Naive thymus-derived CD4-positive, alpha-beta T cell (primary cell): ENCODE measurements around the gene AP1B1. TPM values are rescaled to one million over a fixed set of nuclear protein-coding genes. Genes with fewer than 3 reads are reported as not detected.
A peak's percentile ranks its signal among the peaks of the same experiment; 100 is the strongest.

Experiments
- ATAC-seq: fragments of 150-1000 bp; cut with Tn5 transposase; 2 replicates; pipeline ENCODE4 v1.10.0; 2021; ENCODE audit warnings: mild to moderate bottlenecking, moderate library complexity
- CTCF ChIA-PET: fragments of 350-600 bp; sonication (Branson Sonifier 250); formaldehyde crosslinking; loops from one replicate; lab custom pipeline; 2021; ENCODE audit warnings: antibody characterized with exemption; lab: Charles Lee
- POLR2A ChIA-PET: fragments of 350-600 bp; sonication (Branson Sonifier 250); formaldehyde crosslinking; loops from one replicate; lab custom pipeline; 2021; ENCODE audit warnings: antibody characterized with exemption, inconsistent platforms; lab: Charles Lee
- DNase-seq, 9 donors: peaks; one replicate each; pipeline versions ENCODE4 v3.0.0 to v3.0.0-alpha.2; 2020 to 2022; ENCODE audit warnings: mixed read lengths in 1 of 9
- H3K27ac ChIP-seq: one replicate; pipeline ENCODE4 v1.7.0; 2013; ENCODE audit warnings: mild to moderate bottlenecking, low read depth, low read length, moderate library complexity
- H3K27me3 ChIP-seq, 2 donors: one replicate each; pipeline ENCODE4 v1.7.0; 2013; ENCODE audit warnings: low read length in 2 of 2, mild to moderate bottlenecking in 2 of 2, moderate library complexity in 2 of 2; ENCODE audit not compliant: control insufficient read depth in 2 of 2, insufficient read depth in 2 of 2
- H3K36me3 ChIP-seq, 3 experiments: 1 replicate in 2 of 3; 2 replicates in 1 of 3; pipeline ENCODE4 v1.7.0; 2013; ENCODE audit warnings: low read length in 3 of 3, mild to moderate bottlenecking in 3 of 3, moderate library complexity in 1 of 3; ENCODE audit not compliant: insufficient read depth in 3 of 3, control insufficient read depth in 2 of 3
- H3K4me1 ChIP-seq, 2 donors: one replicate each; pipeline ENCODE4 v1.7.0; 2013; ENCODE audit warnings: low read length in 2 of 2, mild to moderate bottlenecking in 2 of 2, moderate library complexity in 1 of 2; ENCODE audit not compliant: control insufficient read depth in 2 of 2, insufficient read depth in 2 of 2
- H3K4me3 ChIP-seq: 2 replicates; pipeline ENCODE4 v1.7.0; 2013; ENCODE audit warnings: mild to moderate bottlenecking, low read length
- H3K9me3 ChIP-seq, 3 experiments: 1 replicate in 2 of 3; 2 replicates in 1 of 3; pipeline ENCODE4 v1.7.0; 2013; ENCODE audit warnings: low read length in 3 of 3; ENCODE audit not compliant: control insufficient read depth in 2 of 3
- H3K27ac Mint-ChIP-seq, 9 donors: one replicate each; pipeline ENCODE4 v1.8.0; 2020 to 2022; ENCODE audit warnings: mixed read lengths in 9 of 9, mild to moderate bottlenecking in 8 of 9, moderate library complexity in 5 of 9, inconsistent platforms in 2 of 9
- H3K27me3 Mint-ChIP-seq, 5 donors: one replicate each; pipeline ENCODE4 v1.8.0; 2021 to 2022; ENCODE audit warnings: mixed read lengths in 5 of 5, mild to moderate bottlenecking in 1 of 5
- H3K36me3 Mint-ChIP-seq, 5 donors: one replicate each; pipeline ENCODE4 v1.8.0; 2020 to 2022; ENCODE audit warnings: mixed read lengths in 5 of 5, mild to moderate bottlenecking in 3 of 5, inconsistent platforms in 1 of 5
- H3K4me1 Mint-ChIP-seq, 7 donors: one replicate each; pipeline ENCODE4 v1.8.0; 2020 to 2022; ENCODE audit warnings: mixed read lengths in 7 of 7, mild to moderate bottlenecking in 3 of 7, inconsistent platforms in 1 of 7
- H3K4me3 Mint-ChIP-seq, 10 donors: one replicate each; pipeline ENCODE4 v1.8.0; 2020 to 2022; ENCODE audit warnings: mild to moderate bottlenecking in 10 of 10, mixed read lengths in 10 of 10, moderate library complexity in 6 of 10, inconsistent platforms in 2 of 10
- H3K9me3 Mint-ChIP-seq, 11 donors: one replicate each; pipeline ENCODE4 v1.8.0; 2020 to 2022; ENCODE audit warnings: mixed read lengths in 11 of 11, mild to moderate bottlenecking in 4 of 11, inconsistent platforms in 1 of 11, moderate library complexity in 1 of 11
- intact Hi-C, 2 donors: fragments of 100-400 bp; cut with micrococcal nuclease; formaldehyde crosslinking; loops; one replicate each; pipeline ENCODE4 v1.15.1; 2023
- polyA plus RNA-seq, 2 donors: library from polyadenylated mRNA; unstranded; fragments of 300-500 nt; fragmentation: Illumina TruSeq; gene quantifications; one replicate each; pipeline ENCODE4 v1.2.3, GENCODE V29; 2021
- total RNA-seq, 6 experiments: library from RNA in 5 of 6; stranded (reverse) in 5 of 6; gene quantifications; 1 replicate in 5 of 6; 2 replicates in 1 of 6; pipeline ENCODE4 v1.2.3 and lab custom pipeline; 2021 to 2026

The AP1B1 gene
- total and polyA plus RNA-seq, 7 experiments from 2014 or later: 15.0 to 77.7 (median 38.9) TPM

GRCh38 chr22:29342577-29343312, 45.6 kb downstream of the AP1B1 start:
- ATAC-seq: no peak
- intact Hi-C loops: no loop called here
- H3K27ac ChIP-seq: no peak overlapping the region
- Mint-ChIP-seq H3K9me3 (no peaks in the 10 kb centered on the region), H3K27ac (peak overlapping the region in 2 of 9 donors; percentile 32 to 54), H3K4me1 (peaks cover 0 to 3% (median 0%) of the 10 kb centered on the region in 7 donors), H3K27me3 (no peaks in the 10 kb centered on the region), H3K36me3 (peaks cover 16 to 66% (median 22%) of the 10 kb centered on the region in 5 donors), H3K4me3 (no peak overlapping the region)
- peaks cover 4 to 87% (median 11%) of the 10 kb centered on the region in 3 experiments for H3K36me3 ChIP-seq
- no peaks in the 10 kb centered on the region for H3K4me1 ChIP-seq
- ChIA-PET CTCF (no interaction called here), POLR2A (no interaction called here)
- no peaks in the 10 kb centered on the region for H3K9me3 ChIP-seq
- H3K27me3 ChIP-seq: no peaks in the 10 kb centered on the region
- no peak for DNase-seq
- H3K4me3 ChIP-seq: no peak overlapping the region

GRCh38 chr22:29342177-29342576, 46.2 kb downstream of the AP1B1 start:
- Mint-ChIP-seq H3K9me3 (no peaks in the 10 kb centered on the region), H3K4me3 (no peak overlapping the region), H3K36me3 (peaks cover 15 to 63% (median 16%) of the 10 kb centered on the region in 5 donors), H3K27ac (no peak overlapping the region), H3K4me1 (peaks cover 0 to 3% (median 0%) of the 10 kb centered on the region in 7 donors), H3K27me3 (no peaks in the 10 kb centered on the region)
- Histone ChIP-seq H3K4me1 (no peaks in the 10 kb centered on the region), H3K27ac (no peak overlapping the region), H3K9me3 (no peaks in the 10 kb centered on the region), H3K27me3 (no peaks in the 10 kb centered on the region), H3K36me3 (peaks cover 0 to 87% (median 14%) of the 10 kb centered on the region in 3 experiments), H3K4me3 (no peak overlapping the region)
- CTCF ChIA-PET: no interaction called here
- intact Hi-C loops: no loop called here
- ATAC-seq (no peak), DNase-seq (no peak)
- POLR2A ChIA-PET: no interaction called here

- ChIA-PET CTCF (no interaction called here), POLR2A (no interaction called here)
- no peaks in the 10 kb centered on the region for H3K27me3 ChIP-seq
- intact Hi-C loops: no loop called here
- H3K27ac ChIP-seq: no peak overlapping the region
- no peaks in the 10 kb centered on the region for H3K4me1 ChIP-seq
- no peak for DNase-seq
- Mint-ChIP-seq H3K4me1 (peaks cover 0 to 3% (median 0%) of the 10 kb centered on the region in 7 donors), H3K27ac (no peak overlapping the region), H3K36me3 (peaks cover 16 to 62% (median 17%) of the 10 kb centered on the region in 5 donors), H3K27me3 (no peaks in the 10 kb centered on the region), H3K9me3 (no peaks in the 10 kb centered on the region), H3K4me3 (no peak overlapping the region)
- H3K4me3 ChIP-seq: no peak overlapping the region
- H3K36me3 ChIP-seq: peaks cover 0 to 87% (median 15%) of the 10 kb centered on the region in 3 experiments
- no peak for ATAC-seq
- no peaks in the 10 kb centered on the region for H3K9me3 ChIP-seq
Observed at GRCh38 chr22:29341849-29342127, 46.6 kb downstream of the AP1B1 start.

- Mint-ChIP-seq H3K27ac (no peak overlapping the region), H3K36me3 (peaks cover 15 to 60% (median 17%) of the 10 kb centered on the region in 5 donors), H3K27me3 (no peaks in the 10 kb centered on the region), H3K9me3 (no peaks in the 10 kb centered on the region), H3K4me1 (peaks cover 0 to 3% (median 0%) of the 10 kb centered on the region in 7 donors), H3K4me3 (no peak overlapping the region)
- Histone ChIP-seq H3K4me3 (no peak overlapping the region), H3K36me3 (peaks cover 0 to 87% (median 15%) of the 10 kb centered on the region in 3 experiments), H3K27ac (no peak overlapping the region), H3K9me3 (no peaks in the 10 kb centered on the region), H3K27me3 (no peaks in the 10 kb centered on the region), H3K4me1 (no peaks in the 10 kb centered on the region)
- ATAC-seq: no peak
- intact Hi-C loops: no loop called here
- ChIA-PET CTCF (no interaction called here), POLR2A (no interaction called here)
- no peak for DNase-seq
Observed at GRCh38 chr22:29341056-29341848, 47.1 kb downstream of the AP1B1 start.

- DNase-seq (no peak), ATAC-seq (no peak)
- ChIA-PET POLR2A (no interaction called here), CTCF (no interaction called here)
- intact Hi-C loops: no loop called here
- no peaks in the 10 kb centered on the region for H3K27me3 ChIP-seq
- H3K4me1 ChIP-seq: no peaks in the 10 kb centered on the region
- no peak overlapping the region for H3K4me3 ChIP-seq
- Mint-ChIP-seq H3K4me3 (no peak overlapping the region), H3K27me3 (no peaks in the 10 kb centered on the region), H3K36me3 (peaks cover 14 to 60% (median 17%) of the 10 kb centered on the region in 5 donors), H3K9me3 (no peaks in the 10 kb centered on the region), H3K4me1 (peaks cover 0 to 3% (median 0%) of the 10 kb centered on the region in 7 donors), H3K27ac (no peak overlapping the region)
- H3K27ac ChIP-seq: no peak overlapping the region
- H3K9me3 ChIP-seq: no peaks in the 10 kb centered on the region
- peaks cover 0 to 87% (median 15%) of the 10 kb centered on the region in 3 experiments for H3K36me3 ChIP-seq
Observed at GRCh38 chr22:29340566-29340965, 47.8 kb downstream of the AP1B1 start.

- Histone ChIP-seq H3K36me3 (peaks cover 0 to 90% (median 15%) of the 10 kb centered on the region in 3 experiments), H3K9me3 (no peaks in the 10 kb centered on the region), H3K4me3 (no peak overlapping the region), H3K27ac (no peak overlapping the region), H3K27me3 (no peaks in the 10 kb centered on the region), H3K4me1 (no peaks in the 10 kb centered on the region)
- H3K27me3 Mint-ChIP-seq: no peaks in the 10 kb centered on the region
- ATAC-seq (no peak), DNase-seq (no peak)
- peaks cover 0 to 3% (median 0%) of the 10 kb centered on the region in 7 donors for H3K4me1 Mint-ChIP-seq
- ChIA-PET POLR2A (no interaction called here), CTCF (no interaction called here)
- no peak overlapping the region for H3K4me3 Mint-ChIP-seq
- intact Hi-C loops: no loop called here
- no peak overlapping the region for H3K27ac Mint-ChIP-seq
- no peaks in the 10 kb centered on the region for H3K9me3 Mint-ChIP-seq
- peaks cover 10 to 60% (median 17%) of the 10 kb centered on the region in 5 donors for H3K36me3 Mint-ChIP-seq
Observed at GRCh38 chr22:29339381-29340235, 48.8 kb downstream of the AP1B1 start.
